WTC11 (cell line): ENCODE measurements around the gene CLEC16A. TPM values are rescaled to one million over a fixed set of nuclear protein-coding genes. Genes with fewer than 3 reads are reported as not detected.

Source experiments
- ATAC-seq: fragments of 200-7000 bp; cut with Tn5 transposase; 2 replicates; pipeline ENCODE4 v1.10.0; 2021; ENCODE audit warnings: mild to moderate bottlenecking, moderate library complexity
- CTCF ChIA-PET: fragments of 300-600 bp; sonication (Branson Sonifier 250); formaldehyde crosslinking; loops from one replicate; lab custom pipeline; 2021; ENCODE audit warnings: antibody characterized with exemption; lab: Charles Lee
- POLR2A ChIA-PET: fragments of 350-600 bp; sonication (Branson Sonifier 250); formaldehyde crosslinking; loops from one replicate; lab custom pipeline; 2021; ENCODE audit warnings: antibody characterized with exemption; lab: Charles Lee
- DNase-seq: peaks from one replicate; pipeline ENCODE4 v3.0.0; 2021; ENCODE audit warnings: low spot score
- H3K27ac Mint-ChIP-seq: 2 replicates; pipeline ENCODE4 v1.8.0; 2021; ENCODE audit warnings: mixed read lengths
- H3K27me3 Mint-ChIP-seq: 2 replicates; pipeline ENCODE4 v1.8.0; 2021; ENCODE audit warnings: low read depth, mild to moderate bottlenecking, moderate library complexity, mixed read lengths
- H3K36me3 Mint-ChIP-seq: 2 replicates; pipeline ENCODE4 v1.8.0; 2021; ENCODE audit warnings: mixed read lengths
- H3K4me1 Mint-ChIP-seq: 2 replicates; pipeline ENCODE4 v1.8.0; 2022; ENCODE audit warnings: mixed read lengths
- H3K4me3 Mint-ChIP-seq: 2 replicates; pipeline ENCODE4 v1.8.0; 2021; ENCODE audit warnings: mild to moderate bottlenecking, moderate library complexity, mixed read lengths
- H3K9me3 Mint-ChIP-seq: 2 replicates; pipeline ENCODE4 v1.8.0; 2021; ENCODE audit warnings: mixed read lengths
- CREB1 ChIP-seq: sonication (generic); formaldehyde crosslinking; IDR thresholded peaks from 2 replicates; pipeline ENCODE4 v1.8.0; 2023; ENCODE audit warnings: mild to moderate bottlenecking, missing genetic modification reagents
- HMGA2 ChIP-seq: fragments of 250-450 bp; sonication (Bioruptor Pico); IDR thresholded peaks from 2 replicates; pipeline ENCODE4 v1.4.0; 2021; ENCODE audit warnings: mild to moderate bottlenecking, moderate library complexity
- IRF2 ChIP-seq: sonication (generic); formaldehyde crosslinking; IDR thresholded peaks from 2 replicates; pipeline ENCODE4 v1.8.0; 2022; ENCODE audit warnings: low read depth, missing genetic modification reagents, borderline replicate concordance
- MAX ChIP-seq: sonication (generic); formaldehyde crosslinking; IDR thresholded peaks from 2 replicates; pipeline ENCODE4 v1.8.0; 2022; ENCODE audit warnings: mild to moderate bottlenecking, missing genetic modification reagents
- MYBL2 ChIP-seq: sonication (generic); formaldehyde crosslinking; IDR thresholded peaks from 2 replicates; pipeline ENCODE4 v1.8.1; 2023; ENCODE audit warnings: mild to moderate bottlenecking, moderate library complexity, missing genetic modification reagents
- NR2C2 ChIP-seq: sonication (generic); formaldehyde crosslinking; IDR thresholded peaks from 2 replicates; pipeline ENCODE4 v1.8.0; 2022; ENCODE audit warnings: mild to moderate bottlenecking, missing genetic modification reagents
- PRDM15 ChIP-seq: sonication (generic); formaldehyde crosslinking; IDR thresholded peaks from 2 replicates; pipeline ENCODE4 v1.8.0; 2022; ENCODE audit warnings: missing genetic modification reagents
- PREB ChIP-seq: sonication (generic); formaldehyde crosslinking; IDR thresholded peaks from 2 replicates; pipeline ENCODE4 v1.8.1; 2022; ENCODE audit warnings: mild to moderate bottlenecking, missing genetic modification reagents, moderate library complexity, borderline replicate concordance
- RELA ChIP-seq: sonication (generic); formaldehyde crosslinking; IDR thresholded peaks from 2 replicates; pipeline ENCODE4 v1.8.1; 2022; ENCODE audit warnings: missing genetic modification reagents, mild to moderate bottlenecking, borderline replicate concordance
- RORB ChIP-seq: fragments of 250-450 bp; sonication (Bioruptor Pico); IDR thresholded peaks from 2 replicates; pipeline ENCODE4 v1.9.0; 2021; ENCODE audit warnings: mild to moderate bottlenecking
- TCF7 ChIP-seq: sonication (generic); formaldehyde crosslinking; IDR thresholded peaks from 2 replicates; pipeline ENCODE4 v1.8.0; 2022; ENCODE audit warnings: mild to moderate bottlenecking, low read depth, missing genetic modification reagents, moderate library complexity
- TEAD1 ChIP-seq: sonication (generic); formaldehyde crosslinking; IDR thresholded peaks from 2 replicates; pipeline ENCODE4 v1.8.0; 2022; ENCODE audit warnings: mild to moderate bottlenecking, missing genetic modification reagents
- USF1 ChIP-seq: sonication (generic); formaldehyde crosslinking; IDR thresholded peaks from 2 replicates; pipeline ENCODE4 v1.8.0; 2022; ENCODE audit warnings: mild to moderate bottlenecking, missing genetic modification reagents
- ZNF138 ChIP-seq: sonication (generic); formaldehyde crosslinking; conservative IDR thresholded peaks from 2 replicates; pipeline ENCODE4 v1.8.1; 2022; ENCODE audit warnings: mild to moderate bottlenecking, moderate library complexity, missing genetic modification reagents
- ZNF281 ChIP-seq: sonication (generic); formaldehyde crosslinking; IDR thresholded peaks from 2 replicates; pipeline ENCODE4 v1.8.0; 2023; ENCODE audit warnings: mild to moderate bottlenecking, missing genetic modification reagents
- ZNF532 ChIP-seq: fragments of 250-450 bp; sonication (Bioruptor Pico); IDR thresholded peaks from 2 replicates; pipeline ENCODE4 v1.9.0; 2021; ENCODE audit warnings: mild to moderate bottlenecking, borderline replicate concordance
- ZNF671 ChIP-seq: fragments of 250-450 bp; sonication (Bioruptor Pico); IDR thresholded peaks from 2 replicates; pipeline ENCODE4 v1.8.0; 2021; ENCODE audit warnings: mild to moderate bottlenecking
- total RNA-seq: library from RNA; stranded (reverse); gene quantifications from 3 replicates; pipeline ENCODE4 v1.2.3, GENCODE V29; 2021

Gene CLEC16A
- total RNA-seq, 1 experiment from 2014 or later = 14.4 TPM

DNA sequence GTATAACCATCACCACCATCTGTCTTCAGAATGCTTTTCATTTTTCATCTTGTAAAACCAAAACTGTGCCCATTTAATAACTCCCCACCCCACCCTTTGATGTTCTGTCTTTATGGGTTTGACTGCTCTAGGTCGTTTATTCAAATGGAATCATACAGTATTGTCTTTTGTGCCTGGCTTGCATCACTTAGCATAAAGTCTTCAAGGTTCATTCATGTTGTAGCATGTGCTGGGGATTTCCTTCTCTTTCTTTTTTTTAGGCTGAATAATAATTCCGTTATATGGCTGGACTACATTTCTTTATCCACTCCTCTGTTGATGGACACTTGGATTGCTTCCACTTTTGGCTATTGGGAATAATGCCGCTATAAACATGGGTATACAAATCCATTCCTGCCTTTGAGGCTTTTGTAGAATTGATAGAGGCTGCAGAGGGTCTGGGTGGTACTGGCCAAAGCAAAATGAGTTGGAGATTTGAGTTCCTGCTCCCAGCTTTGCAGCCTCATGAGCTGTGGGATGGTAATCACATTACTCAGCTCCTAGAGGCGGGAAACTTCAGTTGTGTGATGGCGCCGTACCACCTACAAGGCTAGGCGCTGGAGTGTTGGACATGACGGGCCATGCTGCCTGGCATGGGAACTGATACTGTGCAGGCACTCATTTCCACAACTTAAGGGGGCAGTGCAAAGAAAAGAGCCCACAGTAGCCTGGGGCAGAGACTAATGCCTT lies 64.8 kb downstream of the CLEC16A start:
- TF ChIP-seq ZNF532 (CRISPR knock-in tag) (no peak), HMGA2 (no peak), ZNF138 (no peak), PREB (CRISPR knock-in tag) (no peak), TEAD1 (CRISPR knock-in tag) (no peak), NR2C2 (CRISPR knock-in tag) (no peak), MYBL2 (no peak), CREB1 (CRISPR knock-in tag) (no peak), RORB (no peak), PRDM15 (CRISPR knock-in tag) (no peak)
- Mint-ChIP-seq H3K27ac (no peak overlapping the region), H3K4me3 (no peak overlapping the region), H3K4me1 (peaks cover 7% of the 10 kb centered on the region), H3K9me3 (no peaks in the 10 kb centered on the region), H3K27me3 (no peaks in the 10 kb centered on the region), H3K36me3 (peaks cover 7% of the 10 kb centered on the region)
- ChIA-PET POLR2A (no interaction called here), CTCF (no interaction called here)
- no peak for ATAC-seq
- no peak for DNase-seq

DNA sequence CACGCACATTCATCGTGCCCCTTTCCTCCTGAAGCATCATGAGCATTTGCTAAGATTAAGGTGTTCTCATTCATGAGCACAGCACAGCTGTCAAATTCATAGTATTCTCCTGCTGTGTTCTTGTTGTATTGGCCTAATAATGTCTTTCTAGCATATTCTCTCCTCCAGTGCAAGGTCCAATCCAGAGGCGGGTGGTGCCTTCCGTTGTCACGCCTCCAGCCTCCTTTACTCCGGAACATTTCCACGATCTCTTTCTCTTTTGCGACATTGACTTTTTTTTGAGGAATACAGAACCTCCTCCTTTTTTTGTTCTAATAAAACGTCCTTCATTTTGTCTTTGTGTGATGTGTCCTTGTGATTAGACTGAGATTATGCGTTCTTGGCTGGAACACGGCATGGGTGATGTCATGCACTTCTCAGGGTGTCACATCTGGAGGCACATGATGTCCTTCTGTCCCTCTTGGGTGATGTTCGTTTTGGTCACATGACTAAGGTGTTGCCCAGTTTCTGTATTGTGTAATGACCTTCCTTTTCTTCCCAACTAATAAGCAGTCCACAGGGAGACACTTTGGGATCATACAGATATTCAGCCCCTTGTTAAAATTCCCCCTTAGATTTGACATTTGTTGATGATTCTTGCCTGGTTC lies 66.3 kb downstream of the CLEC16A start:
- Mint-ChIP-seq H3K9me3 (no peaks in the 10 kb centered on the region), H3K27me3 (no peaks in the 10 kb centered on the region), H3K27ac (no peak overlapping the region), H3K36me3 (peaks cover 7% of the 10 kb centered on the region), H3K4me3 (no peak overlapping the region), H3K4me1 (peaks cover 7% of the 10 kb centered on the region)
- ATAC-seq (no peak), DNase-seq (no peak)
- CTCF ChIA-PET = no interaction called here
- POLR2A ChIA-PET = no interaction called here
- TF ChIP-seq RELA (CRISPR knock-in tag) = no peak
- TF ChIP-seq MAX (CRISPR knock-in tag) = no peak
- no peak for TF ChIP-seq USF1 (CRISPR knock-in tag)
- TF ChIP-seq PRDM15 (CRISPR knock-in tag) = no peak
- no peak for TF ChIP-seq IRF2 (CRISPR knock-in tag)
- no peak for TF ChIP-seq ZNF281 (CRISPR knock-in tag)
- TF ChIP-seq TCF7 = no peak
- TF ChIP-seq ZNF138 = no peak
- TF ChIP-seq ZNF671 = no peak
